GM21447 (cell line): ENCODE results near the gene CREBRF.
"Not testable (repeated sequence)": the region's sequence is repeated elsewhere in the genome, so short reads cannot be mapped to it uniquely, and the experiment has no call there.

Experiments
- ATAC-seq: cut with Tn5 transposase; IDR thresholded peaks from one replicate; pipeline ENCODE4 v1.9.1; 2021; ENCODE audit not compliant: unreplicated experiment

Gene CREBRF

GRCh38 chr5:173148354-173148753 lies 92.2 kb downstream of the CREBRF start:
- ATAC-seq: no peak

DNA sequence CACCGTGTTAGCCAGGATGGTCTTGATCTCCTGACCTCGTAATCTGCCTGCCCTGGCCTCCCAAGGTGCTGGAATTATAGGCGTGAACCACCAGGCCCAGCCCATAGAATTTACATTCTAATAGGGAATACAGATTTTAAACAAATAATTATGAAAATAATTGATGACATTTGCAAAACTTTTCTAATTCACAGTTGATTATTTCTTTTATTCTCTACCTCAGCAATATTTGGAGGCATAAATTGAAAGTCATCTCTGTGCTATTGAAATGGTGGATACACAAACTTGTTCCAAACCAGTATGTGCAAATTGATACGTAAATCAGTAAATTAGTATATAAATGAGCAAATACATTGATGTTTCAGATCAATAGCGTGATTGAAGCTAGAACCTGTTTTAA lies 96.4 kb downstream of the CREBRF start:
- no peak for ATAC-seq

DNA sequence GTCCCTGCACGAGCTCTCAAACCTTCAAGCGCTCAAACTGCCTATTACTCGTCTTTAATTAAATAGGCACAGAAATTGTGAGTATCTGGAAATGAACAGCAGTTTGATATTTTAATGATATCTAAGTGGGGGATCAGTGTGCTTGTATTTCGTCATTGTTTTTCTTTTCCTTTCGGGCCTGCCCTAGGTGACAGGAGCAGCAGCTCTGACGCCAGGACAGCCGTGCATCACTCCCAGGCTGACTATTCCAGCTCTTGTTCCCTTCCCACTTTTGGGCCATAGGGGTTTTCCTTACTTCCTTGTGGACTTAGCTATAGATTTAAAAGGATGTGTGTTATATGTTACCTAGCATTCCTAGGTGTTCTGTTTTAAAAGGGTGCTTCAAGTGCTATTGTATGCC lies 97.7 kb downstream of the CREBRF start:
- no peak for ATAC-seq

DNA sequence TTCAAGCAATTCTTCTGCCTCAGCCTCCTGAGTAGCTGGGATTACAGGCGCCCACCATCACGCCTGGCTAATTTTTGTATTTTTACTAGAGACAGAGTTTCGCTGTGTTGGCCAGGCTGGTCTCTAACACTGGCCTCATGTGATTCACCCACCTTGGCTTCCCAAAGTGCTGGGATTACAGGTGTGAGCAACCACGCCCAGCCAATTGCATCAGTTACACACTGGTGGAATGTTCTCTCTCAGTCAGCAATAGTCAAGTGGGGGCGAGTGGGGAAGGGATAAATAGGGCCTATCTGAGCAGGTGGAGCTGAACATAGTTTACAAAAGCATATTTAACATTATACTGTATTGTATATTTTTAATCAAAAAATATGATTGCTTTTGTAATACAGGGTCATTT lies 98.5 kb downstream of the CREBRF start:
- ATAC-seq: not testable (repeated sequence)

- no peak for ATAC-seq
These were observed 99.8 kb downstream of the CREBRF start for GRCh38 chr5:173155912-173156311.

DNA sequence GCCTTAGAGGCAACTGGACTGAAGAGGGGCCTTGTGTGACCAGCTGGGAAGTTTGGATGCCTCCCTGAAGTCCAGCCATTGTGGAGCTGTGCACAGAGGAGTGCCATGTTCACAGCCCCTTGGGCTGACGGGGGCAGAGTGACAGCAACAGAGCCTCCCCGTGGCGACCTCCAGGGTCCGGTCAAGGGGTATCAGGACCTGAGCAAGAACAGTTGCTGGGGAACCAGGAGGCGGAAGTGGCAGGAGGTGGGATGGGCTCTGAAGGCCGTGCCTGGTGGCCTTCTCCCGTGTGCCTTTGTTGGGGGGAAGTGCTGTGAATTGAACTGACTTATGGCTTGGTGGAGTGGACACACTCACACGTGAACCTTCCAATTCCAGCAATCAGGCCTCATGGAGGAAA lies 102.2 kb downstream of the CREBRF start:
- no peak for ATAC-seq

GRCh38 chr5:173159256-173159655 lies 103.1 kb downstream of the CREBRF start:
- ATAC-seq: no peak

- no peak for ATAC-seq
These were observed 105.0 kb downstream of the CREBRF start for GRCh38 chr5:173161148-173161547.

GRCh38 chr5:173163219-173163618 lies 107.1 kb downstream of the CREBRF start:
- ATAC-seq: no peak

DNA sequence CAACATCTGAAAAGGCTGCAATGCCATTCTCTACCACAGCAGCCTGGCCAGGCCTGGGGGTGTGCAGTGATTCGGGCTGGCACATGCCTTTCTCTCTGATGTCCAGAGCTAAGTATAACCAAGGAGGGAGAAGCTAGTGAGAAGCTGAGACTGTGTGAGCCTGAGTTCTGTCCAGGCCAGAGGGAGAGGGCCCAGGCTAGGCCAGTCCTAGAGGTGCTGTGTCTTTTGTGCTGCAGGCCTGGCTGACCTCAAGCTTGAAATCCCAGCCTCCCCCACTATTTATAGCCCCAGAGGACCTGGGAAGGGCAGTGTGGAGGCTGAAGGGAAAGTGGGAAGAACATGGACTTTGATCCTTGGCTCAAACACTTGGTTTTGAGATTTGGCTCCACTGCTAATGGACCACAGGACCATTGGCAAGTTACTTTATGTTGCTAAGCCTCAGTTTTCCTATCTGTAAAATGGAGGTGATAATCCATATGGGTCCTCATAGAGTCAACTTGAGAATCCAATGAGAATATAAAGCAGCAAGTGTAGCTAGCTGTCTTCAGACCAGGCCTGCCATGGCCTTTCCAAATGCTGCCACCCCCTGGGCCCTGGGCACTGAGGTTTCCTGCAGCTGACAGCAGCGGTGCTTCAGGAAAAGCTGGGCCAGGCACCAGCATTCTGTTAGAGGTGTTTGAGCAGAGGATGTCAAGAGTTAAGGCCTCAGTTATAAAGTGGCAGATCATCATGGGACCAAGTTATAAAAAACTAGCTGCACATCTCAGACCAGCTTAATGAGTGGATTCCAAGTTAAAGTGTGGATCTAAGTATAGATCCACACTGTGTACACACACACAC lies 109.2 kb downstream of the CREBRF start:
- no peak for ATAC-seq

DNA sequence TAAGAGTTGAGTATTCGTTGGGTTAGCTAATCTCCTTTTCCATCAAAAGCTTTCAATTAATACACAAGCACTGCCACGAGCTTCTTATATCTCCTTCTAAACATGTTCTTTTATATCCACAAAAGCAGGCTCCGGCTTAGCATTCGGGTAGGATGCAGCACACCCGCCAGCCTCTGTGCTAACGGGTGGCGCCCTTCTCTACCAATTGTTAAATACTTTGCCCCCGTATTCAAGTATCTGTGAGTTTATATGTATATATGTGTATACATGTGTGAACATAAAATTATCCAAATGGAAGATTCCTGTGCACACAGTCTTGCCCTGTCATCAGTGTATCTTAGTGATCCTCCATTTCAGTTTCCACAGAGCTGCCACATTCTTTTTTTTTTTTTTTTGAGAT lies 116.0 kb downstream of the CREBRF start:
- ATAC-seq: no peak

GRCh38 chr5:173175523-173175922 lies 119.4 kb downstream of the CREBRF start:
- ATAC-seq: no peak

GRCh38 chr5:173178369-173178910 lies 122.3 kb downstream of the CREBRF start:
- no peak for ATAC-seq

DNA sequence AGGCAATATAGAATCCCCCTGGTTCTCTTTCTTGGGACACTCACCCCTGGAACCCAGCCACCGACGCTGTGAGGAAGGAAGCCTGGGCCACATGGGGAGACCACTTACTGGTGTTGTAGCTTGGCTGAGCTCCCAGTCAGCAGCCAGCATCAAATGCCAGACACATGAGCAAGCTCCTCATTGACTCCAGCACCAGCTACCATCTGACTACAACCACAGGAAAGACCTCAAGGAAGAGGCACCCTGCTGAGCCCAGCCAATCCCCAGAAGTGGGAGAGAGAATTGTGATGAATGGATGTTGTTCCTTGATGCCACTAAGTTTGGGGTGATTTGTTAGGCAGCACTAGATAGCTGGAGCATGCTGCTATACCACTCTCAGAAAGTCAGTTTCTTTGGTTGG lies 124.2 kb downstream of the CREBRF start:
- no peak for ATAC-seq

DNA sequence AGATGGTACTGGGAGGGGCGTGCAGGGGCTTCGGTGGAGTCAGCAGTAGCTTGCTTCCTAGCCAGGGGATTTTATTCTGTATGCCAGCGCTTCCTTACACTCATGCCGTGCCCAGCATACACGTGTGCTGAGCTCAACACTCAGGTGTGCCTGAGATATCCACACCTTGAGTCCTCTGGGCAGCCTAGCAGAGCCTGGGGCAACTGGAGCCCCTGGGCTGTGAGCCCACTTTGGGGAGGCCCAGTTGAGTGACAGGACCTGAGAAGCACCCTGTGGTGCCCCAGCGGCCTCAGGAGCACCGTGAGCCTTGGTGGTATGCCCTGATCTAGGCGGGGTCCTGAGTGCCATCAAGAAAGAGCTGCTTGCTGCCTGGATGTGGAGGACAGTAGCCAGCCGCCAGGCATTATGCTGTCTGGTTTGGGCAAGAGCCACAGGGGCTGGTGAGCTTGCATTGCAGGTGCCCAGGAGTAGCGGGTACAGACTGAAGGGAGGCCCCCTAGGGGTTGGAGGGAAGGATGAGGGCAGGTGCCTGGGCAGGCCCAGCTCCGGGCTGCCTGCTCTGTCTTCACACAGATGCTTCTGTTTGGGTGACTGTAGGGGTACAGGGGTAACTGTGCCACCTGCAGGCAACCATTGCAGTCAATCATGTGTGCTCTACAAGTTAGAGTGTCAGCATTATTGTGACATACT lies 131.0 kb downstream of the CREBRF start:
- ATAC-seq: no peak

DNA sequence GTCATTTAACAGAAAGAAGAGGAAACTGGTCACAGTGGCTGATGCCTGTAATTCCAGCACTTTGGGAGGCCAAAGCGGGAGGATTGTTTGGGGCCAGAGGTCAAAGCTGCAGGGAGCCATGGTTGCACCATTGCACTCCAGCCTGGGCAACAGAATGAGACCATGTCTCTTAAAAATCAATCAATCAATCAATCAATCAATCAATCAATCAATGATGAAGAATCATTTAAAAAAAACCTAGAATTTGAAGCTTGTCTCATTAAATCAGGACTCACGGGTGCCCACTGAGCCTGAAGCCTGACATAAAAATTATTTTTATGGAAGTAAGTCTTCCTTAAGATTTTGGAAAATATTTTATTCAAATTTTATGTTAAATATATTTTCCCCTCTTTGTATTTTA lies 132.1 kb downstream of the CREBRF start:
- no peak for ATAC-seq
